ENCODE data around the gene SLC25A13. TPM values are rescaled to one million over a fixed set of nuclear protein-coding genes. Genes with fewer than 3 reads are reported as not detected.
A peak's percentile ranks its signal among the peaks of the same experiment; 100 is the strongest.
"Not testable (repeated sequence)": the region's sequence is repeated elsewhere in the genome, so short reads cannot be mapped to it uniquely, and the experiment has no call there.

The SLC25A13 gene, protein sequence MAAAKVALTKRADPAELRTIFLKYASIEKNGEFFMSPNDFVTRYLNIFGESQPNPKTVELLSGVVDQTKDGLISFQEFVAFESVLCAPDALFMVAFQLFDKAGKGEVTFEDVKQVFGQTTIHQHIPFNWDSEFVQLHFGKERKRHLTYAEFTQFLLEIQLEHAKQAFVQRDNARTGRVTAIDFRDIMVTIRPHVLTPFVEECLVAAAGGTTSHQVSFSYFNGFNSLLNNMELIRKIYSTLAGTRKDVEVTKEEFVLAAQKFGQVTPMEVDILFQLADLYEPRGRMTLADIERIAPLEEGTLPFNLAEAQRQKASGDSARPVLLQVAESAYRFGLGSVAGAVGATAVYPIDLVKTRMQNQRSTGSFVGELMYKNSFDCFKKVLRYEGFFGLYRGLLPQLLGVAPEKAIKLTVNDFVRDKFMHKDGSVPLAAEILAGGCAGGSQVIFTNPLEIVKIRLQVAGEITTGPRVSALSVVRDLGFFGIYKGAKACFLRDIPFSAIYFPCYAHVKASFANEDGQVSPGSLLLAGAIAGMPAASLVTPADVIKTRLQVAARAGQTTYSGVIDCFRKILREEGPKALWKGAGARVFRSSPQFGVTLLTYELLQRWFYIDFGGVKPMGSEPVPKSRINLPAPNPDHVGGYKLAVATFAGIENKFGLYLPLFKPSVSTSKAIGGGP
- total RNA-seq, result 42.3 to 47.4 TPM (median 43.1 TPM) in 3 replicates

GRCh38 chr7:96321658-96322372 is at the start of gene SLC25A13:
TSS of gene SLC25A13 (minus strand) at chr7:96322098. CDS start at chr7:96321956, 142 bp downstream.
- peaks cover 3% of the 10 kb centered on the region for H3K9me3 Mint-ChIP-seq
- no peaks in the 10 kb centered on the region for H3K27me3 Mint-ChIP-seq (ENCODE audit: low read depth)
- H3K27ac Mint-ChIP-seq, result peak within 1 kb of the TSS; percentile 98
- no peaks in the 10 kb centered on the region for H3K36me3 Mint-ChIP-seq
- TF ChIP-seq CTCF (IDR thresholded peaks at IDR 0.05; ENCODE audit: unreplicated experiment), result no peak
- DNase-seq (ENCODE audit: low spot score in 2 of 2, unreplicated experiment in 2 of 2), result peak; percentile 43 to 68
- H3K4me3 Mint-ChIP-seq, result peak within 1 kb of the TSS; percentile 91
- peaks cover 12% of the 10 kb centered on the region for H3K4me1 Mint-ChIP-seq

GRCh38 chr7:96365916-96366315 is 44.0 kb upstream of the SLC25A13 start:
- H3K4me3 Mint-ChIP-seq; H3K36me3 Mint-ChIP-seq; H3K27ac Mint-ChIP-seq; H3K4me1 Mint-ChIP-seq; H3K27me3 Mint-ChIP-seq (ENCODE audit: low read depth); DNase-seq (ENCODE audit: low spot score in 2 of 2, unreplicated experiment in 2 of 2): not testable (repeated sequence)
- peaks cover 26% of the 10 kb centered on the region for H3K9me3 Mint-ChIP-seq

DNA sequence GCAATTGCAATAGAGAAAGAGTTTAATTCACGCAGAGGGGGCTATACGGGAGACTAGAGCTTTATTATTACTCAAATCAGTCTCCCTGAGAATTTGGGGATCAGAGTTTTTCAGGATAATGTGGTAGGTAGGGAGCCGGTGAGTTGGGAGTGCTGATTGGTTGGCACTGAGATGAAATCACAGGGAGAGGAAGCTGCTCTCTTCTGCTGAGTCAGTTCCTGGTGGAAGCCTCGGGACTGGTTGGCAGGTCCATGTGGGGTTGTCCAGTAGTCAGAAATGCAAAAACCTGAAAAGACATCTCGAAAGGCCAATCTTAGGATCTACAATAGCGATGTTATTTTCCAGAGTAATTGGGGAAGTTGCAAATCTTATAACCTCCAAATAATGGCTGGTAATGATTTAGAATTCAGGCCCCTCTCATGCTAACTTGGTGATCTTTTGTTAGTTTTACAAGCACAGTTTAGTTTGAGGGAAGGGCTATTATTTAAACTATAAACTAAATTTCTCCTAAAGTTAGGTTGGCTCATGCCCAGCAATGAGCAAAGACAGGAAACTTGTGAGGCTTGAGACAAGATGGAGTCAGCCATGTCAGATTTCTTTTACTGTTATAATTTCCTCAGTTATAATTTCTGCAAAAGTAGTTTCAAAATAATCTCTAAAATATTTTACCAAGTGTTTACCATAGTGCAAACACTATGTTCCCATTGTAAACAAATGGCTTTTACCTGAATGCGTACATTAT is 39.4 kb upstream of the SLC25A13 start:
- Mint-ChIP-seq H3K9me3 (peaks cover 18% of the 10 kb centered on the region), H3K36me3 (no peaks in the 10 kb centered on the region), H3K27ac (no peak overlapping the region), H3K4me1 (no peaks in the 10 kb centered on the region), H3K27me3 (ENCODE audit: low read depth) (peaks cover 1% of the 10 kb centered on the region), H3K4me3 (no peak overlapping the region)
- no peak for TF ChIP-seq CTCF (IDR thresholded peaks at IDR 0.05; ENCODE audit: unreplicated experiment)
- no peak for DNase-seq (ENCODE audit: low spot score in 2 of 2, unreplicated experiment in 2 of 2)

GRCh38 chr7:96359876-96360275 is 38.0 kb upstream of the SLC25A13 start:
- no peaks in the 10 kb centered on the region for H3K36me3 Mint-ChIP-seq
- H3K27ac Mint-ChIP-seq, result no peak overlapping the region
- no peaks in the 10 kb centered on the region for H3K4me1 Mint-ChIP-seq
- H3K9me3 Mint-ChIP-seq, result peaks cover 13% of the 10 kb centered on the region
- no peak for TF ChIP-seq CTCF (IDR thresholded peaks at IDR 0.05; ENCODE audit: unreplicated experiment)
- DNase-seq (ENCODE audit: low spot score in 2 of 2, unreplicated experiment in 2 of 2), result no peak
- H3K27me3 Mint-ChIP-seq (ENCODE audit: low read depth), result peaks cover 1% of the 10 kb centered on the region
- H3K4me3 Mint-ChIP-seq, result no peak overlapping the region

DNA sequence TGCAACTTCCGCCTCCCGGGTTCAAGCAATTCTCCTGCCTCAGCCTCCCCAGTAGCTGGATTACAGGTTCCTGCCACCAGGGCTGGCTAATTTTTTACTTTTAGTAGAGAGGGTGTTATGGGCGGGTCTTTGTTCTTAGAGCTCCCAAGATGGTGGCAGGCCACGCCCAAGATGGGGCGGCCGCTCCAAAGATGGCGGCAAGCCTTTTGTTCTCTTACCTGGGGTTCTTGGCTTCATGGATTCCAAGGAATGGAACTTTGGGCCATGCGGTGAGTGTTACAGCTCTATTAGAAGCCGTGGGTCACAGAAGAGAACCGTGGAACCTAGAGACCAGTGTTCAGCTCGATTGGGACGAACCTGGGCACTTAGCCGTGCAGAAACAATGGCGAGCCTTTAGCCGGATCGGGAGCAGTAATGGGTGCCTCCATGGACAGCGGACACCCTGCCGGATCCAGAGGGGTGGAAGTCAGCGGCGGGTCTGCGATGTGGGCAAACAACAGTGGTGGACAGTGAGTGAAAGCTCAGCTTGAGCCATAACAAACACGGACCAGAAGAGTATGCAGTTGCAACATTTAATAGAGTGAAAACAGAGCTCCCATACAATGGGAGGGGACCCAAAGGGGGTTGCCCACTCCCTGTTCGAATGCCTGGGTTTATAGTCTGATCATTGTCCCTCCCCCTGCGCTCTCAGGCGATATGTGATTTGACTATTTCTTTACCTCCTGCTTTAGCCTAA is 36.5 kb upstream of the SLC25A13 start:
- not testable (repeated sequence) for H3K27ac Mint-ChIP-seq; H3K9me3 Mint-ChIP-seq; DNase-seq (ENCODE audit: low spot score in 2 of 2, unreplicated experiment in 2 of 2); H3K4me1 Mint-ChIP-seq; H3K4me3 Mint-ChIP-seq; H3K36me3 Mint-ChIP-seq; H3K27me3 Mint-ChIP-seq (ENCODE audit: low read depth)
